COLO668 (cell line): ENCODE data around the gene CREM.
A peak's percentile ranks its signal among the peaks of the same experiment; 100 is the strongest.

Experiments
- DNase-seq: peaks from one replicate; lab custom pipeline; 2025; ENCODE audit not compliant: unreplicated experiment; lab: John Stamatoyannopoulos, UW

The CREM gene

GRCh38 chr10:35218339-35218955 is 91.8 kb downstream of the CREM start:
- DNase-seq, result peak; percentile 69

GRCh38 chr10:35219292-35219691 is 92.6 kb downstream of the CREM start:
- DNase-seq, result no peak

GRCh38 chr10:35219891-35220890 is 93.5 kb downstream of the CREM start:
- no peak for DNase-seq

- no peak for DNase-seq
Observed at GRCh38 chr10:35223016-35223415, 96.4 kb downstream of the CREM start.

GRCh38 chr10:35224045-35224740 is 97.5 kb downstream of the CREM start:
- DNase-seq, result no peak

- no peak for DNase-seq
Observed at GRCh38 chr10:35225204-35225603, 98.6 kb downstream of the CREM start.

- no peak for DNase-seq
Observed at GRCh38 chr10:35226507-35226906, 99.9 kb downstream of the CREM start.

- DNase-seq, result no peak
Observed at GRCh38 chr10:35228058-35228457, 101.4 kb downstream of the CREM start.

GRCh38 chr10:35231646-35232045 is 105.0 kb downstream of the CREM start:
- DNase-seq, result no peak

- no peak for DNase-seq
Observed at GRCh38 chr10:35232527-35232926, 105.9 kb downstream of the CREM start.

GRCh38 chr10:35234073-35234472 is 107.4 kb downstream of the CREM start:
- DNase-seq, result no peak

GRCh38 chr10:35236739-35237138 is 110.1 kb downstream of the CREM start:
- no peak for DNase-seq

GRCh38 chr10:35237766-35238512 is 111.3 kb downstream of the CREM start:
- DNase-seq, result no peak

GRCh38 chr10:35244549-35244948 is 117.9 kb downstream of the CREM start:
- no peak for DNase-seq

- DNase-seq, result no peak
Observed at GRCh38 chr10:35246770-35247343, 120.2 kb downstream of the CREM start.

- DNase-seq, result no peak
Observed at GRCh38 chr10:35251373-35252100, 124.9 kb downstream of the CREM start.

GRCh38 chr10:35257057-35257983 is 130.7 kb downstream of the CREM start:
- DNase-seq, result no peak

- no peak for DNase-seq
Observed at GRCh38 chr10:35259769-35260397, 133.2 kb downstream of the CREM start.
